ENCODE data around the gene LAMP5. TPM values are rescaled to one million over a fixed set of nuclear protein-coding genes. Genes with fewer than 3 reads are reported as not detected.

LAMP5 gene
- total RNA-seq, 2 donors from 2014 or later, result not detected

DNA sequence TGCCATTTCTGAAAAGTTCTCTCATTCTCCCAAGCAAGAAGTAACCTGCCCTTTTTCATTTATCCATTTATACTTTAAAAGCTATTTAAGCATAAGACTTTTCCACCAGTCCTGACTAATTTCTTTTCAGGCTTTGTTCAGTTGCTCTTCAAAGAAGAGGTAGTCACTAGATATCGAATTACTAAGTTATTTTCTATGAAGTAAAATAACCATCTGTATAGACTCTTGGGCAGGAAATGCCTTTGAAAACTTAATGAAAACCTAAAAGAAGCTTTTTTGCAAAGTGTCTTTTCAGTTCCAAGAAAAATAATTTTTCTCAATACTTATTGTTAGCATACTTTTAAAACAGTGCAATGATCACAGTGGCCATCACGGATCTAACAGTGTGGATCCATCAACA, 31.3 kb upstream of the LAMP5 start:
- Histone ChIP-seq H3K4me1 (no peaks in the 10 kb centered on the region), H3K9me3 (no peaks in the 10 kb centered on the region), H3K27ac (no peak overlapping the region), H3K36me3 (replicated peaks in 1 of 2; ENCODE audit: insufficient read depth in 1 of 2, low read depth in 2 of 2) (no peaks in the 10 kb centered on the region), H3K4me3 (no peak overlapping the region), H3K27me3 (no peaks in the 10 kb centered on the region)
- ATAC-seq (no peak), DNase-seq (no peak)
- intact Hi-C loops (cut with DNase I), result no loop called here
- 42 to 47% methylated on average over 2 of the region's 2 CpGs for WGBS, 2 donors
- TF ChIP-seq POLR2A (IDR thresholded peaks at IDR 0.05) (no peak), CTCF (IDR thresholded peaks at IDR 0.05) (no peak)

- 45 to 69% methylated on average over 9 of the region's 9 CpGs for WGBS, 2 donors
- no peak for TF ChIP-seq POLR2A (IDR thresholded peaks at IDR 0.05)
- no peak for TF ChIP-seq CTCF (IDR thresholded peaks at IDR 0.05)
- Histone ChIP-seq H3K4me1 (no peaks in the 10 kb centered on the region), H3K27me3 (no peaks in the 10 kb centered on the region), H3K27ac (no peak overlapping the region), H3K9me3 (no peaks in the 10 kb centered on the region), H3K4me3 (no peak overlapping the region), H3K36me3 (replicated peaks in 1 of 2; ENCODE audit: insufficient read depth in 1 of 2, low read depth in 2 of 2) (no peaks in the 10 kb centered on the region)
- DNase-seq, result no peak
- no peak for ATAC-seq
- intact Hi-C loops (cut with DNase I), result no loop called here
These were observed 28.6 kb upstream of the LAMP5 start for GRCh38 chr20:9485614-9486340.

- TF ChIP-seq CTCF (IDR thresholded peaks at IDR 0.05) (no peak), POLR2A (IDR thresholded peaks at IDR 0.05) (no peak)
These were observed 27.2 kb upstream of the LAMP5 start for GRCh38 chr20:9487231-9487630.

GRCh38 chr20:9488063-9488462, 26.3 kb upstream of the LAMP5 start:
- DNase-seq (no peak), ATAC-seq (no peak)
- Histone ChIP-seq H3K27ac (no peak overlapping the region), H3K27me3 (no peaks in the 10 kb centered on the region), H3K4me1 (no peaks in the 10 kb centered on the region), H3K9me3 (no peaks in the 10 kb centered on the region), H3K4me3 (no peak overlapping the region), H3K36me3 (replicated peaks in 1 of 2; ENCODE audit: insufficient read depth in 1 of 2, low read depth in 2 of 2) (no peaks in the 10 kb centered on the region)
- WGBS, 2 donors, result 46 to 50% methylated on average over 2 of the region's 2 CpGs
- TF ChIP-seq CTCF (IDR thresholded peaks at IDR 0.05), result no peak
- TF ChIP-seq POLR2A (IDR thresholded peaks at IDR 0.05), result no peak
- intact Hi-C loops (cut with DNase I), result no loop called here

More at GRCh38 chr20:9487231-9487630, 27.2 kb upstream of the LAMP5 start:
- Histone ChIP-seq H3K4me1 (no peaks in the 10 kb centered on the region), H3K4me3 (no peak overlapping the region), H3K27me3 (no peaks in the 10 kb centered on the region), H3K9me3 (no peaks in the 10 kb centered on the region), H3K36me3 (replicated peaks in 1 of 2; ENCODE audit: insufficient read depth in 1 of 2, low read depth in 2 of 2) (no peaks in the 10 kb centered on the region), H3K27ac (no peak overlapping the region)
- WGBS, 2 donors, result 61 to 65% methylated on average over 4 of the region's 4 CpGs
- ATAC-seq, result no peak
- no peak for DNase-seq
- intact Hi-C loops (cut with DNase I), result no loop called here

DNA sequence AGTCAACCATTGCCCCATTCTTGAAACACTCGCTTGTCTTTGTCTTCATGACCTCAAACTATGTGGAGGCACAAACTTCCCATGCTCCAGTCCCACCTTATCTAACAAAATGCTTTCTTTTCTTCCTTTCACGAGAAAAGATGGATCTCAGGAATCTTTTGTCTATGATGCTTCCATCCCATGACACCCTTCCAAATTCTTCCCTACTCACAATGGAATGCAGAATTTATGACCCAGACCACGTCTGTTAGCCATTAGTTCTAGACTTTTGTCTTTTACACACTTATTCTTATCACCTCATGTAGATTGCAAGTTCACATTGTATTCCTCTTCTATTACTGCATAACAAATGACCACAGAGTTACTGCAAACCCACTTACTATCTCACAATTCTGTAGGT, 24.2 kb upstream of the LAMP5 start:
- WGBS, 2 donors, result 51 to 53% methylated on average over 3 of the region's 3 CpGs
- intact Hi-C loops (cut with DNase I), result no loop called here
- Histone ChIP-seq H3K27me3 (no peaks in the 10 kb centered on the region), H3K27ac (no peak overlapping the region), H3K4me1 (no peaks in the 10 kb centered on the region), H3K4me3 (no peak overlapping the region), H3K36me3 (replicated peaks in 1 of 2; ENCODE audit: insufficient read depth in 1 of 2, low read depth in 2 of 2) (no peaks in the 10 kb centered on the region), H3K9me3 (no peaks in the 10 kb centered on the region)
- TF ChIP-seq CTCF (IDR thresholded peaks at IDR 0.05), result no peak
- no peak for TF ChIP-seq POLR2A (IDR thresholded peaks at IDR 0.05)
- no peak for ATAC-seq
- DNase-seq, result no peak
